HL-60 (cell line): ENCODE data around the gene FCN1.

ENCODE experiments used
- DNase-seq, 2 experiments: peaks; one replicate each; pipeline ENCODE4 v3.0.0-alpha.2; 2010 to 2020; ENCODE audit warnings: low read depth in 1 of 2, low spot score in 1 of 2
- H3K27ac ChIP-seq: fragments of 250-450 bp; sonication (Bioruptor Pico); replicated peaks from 2 replicates; pipeline ENCODE4 v1.5.1; 2020; ENCODE audit warnings: mild to moderate bottlenecking, moderate library complexity
- H3K27me3 ChIP-seq: fragments of 250-450 bp; sonication (Bioruptor Pico); 2 replicates; pipeline ENCODE4 v1.5.1; 2021; ENCODE audit warnings: mild to moderate bottlenecking, moderate library complexity; ENCODE audit not compliant: insufficient read depth, poor library complexity, severe bottlenecking
- H3K4me3 ChIP-seq: replicated peaks from 2 replicates; pipeline ENCODE4 v1.5.1; 2011; ENCODE audit warnings: mild to moderate bottlenecking, control low read depth, low read length; ENCODE audit not compliant: insufficient read depth
- GABPA ChIP-seq: IDR thresholded peaks from 2 replicates; pipeline ENCODE4 v1.6.1; 2012; ENCODE audit warnings: low read depth
- POLR2AphosphoS5 ChIP-seq: IDR thresholded peaks from 2 replicates; pipeline ENCODE4 v1.6.1; 2012; ENCODE audit warnings: low read depth
- SPI1 ChIP-seq: IDR thresholded peaks from 2 replicates; pipeline ENCODE4 v1.6.1; 2012; ENCODE audit warnings: low read depth, mild to moderate bottlenecking, borderline replicate concordance
- TF ChIP-seq, protein P1 (sequence below): IDR thresholded peaks from one replicate; pipeline ENCODE4 v1.5.1; 2011; ENCODE audit warnings: low read length, control low read depth, inconsistent platforms; ENCODE audit not compliant: insufficient read depth
- TF ChIP-seq, protein P2 (sequence below): IDR thresholded peaks from 2 replicates; pipeline ENCODE4 v1.6.1; 2012; ENCODE audit warnings: low read depth; ENCODE audit not compliant: insufficient replicate concordance

The FCN1 gene

DNA sequence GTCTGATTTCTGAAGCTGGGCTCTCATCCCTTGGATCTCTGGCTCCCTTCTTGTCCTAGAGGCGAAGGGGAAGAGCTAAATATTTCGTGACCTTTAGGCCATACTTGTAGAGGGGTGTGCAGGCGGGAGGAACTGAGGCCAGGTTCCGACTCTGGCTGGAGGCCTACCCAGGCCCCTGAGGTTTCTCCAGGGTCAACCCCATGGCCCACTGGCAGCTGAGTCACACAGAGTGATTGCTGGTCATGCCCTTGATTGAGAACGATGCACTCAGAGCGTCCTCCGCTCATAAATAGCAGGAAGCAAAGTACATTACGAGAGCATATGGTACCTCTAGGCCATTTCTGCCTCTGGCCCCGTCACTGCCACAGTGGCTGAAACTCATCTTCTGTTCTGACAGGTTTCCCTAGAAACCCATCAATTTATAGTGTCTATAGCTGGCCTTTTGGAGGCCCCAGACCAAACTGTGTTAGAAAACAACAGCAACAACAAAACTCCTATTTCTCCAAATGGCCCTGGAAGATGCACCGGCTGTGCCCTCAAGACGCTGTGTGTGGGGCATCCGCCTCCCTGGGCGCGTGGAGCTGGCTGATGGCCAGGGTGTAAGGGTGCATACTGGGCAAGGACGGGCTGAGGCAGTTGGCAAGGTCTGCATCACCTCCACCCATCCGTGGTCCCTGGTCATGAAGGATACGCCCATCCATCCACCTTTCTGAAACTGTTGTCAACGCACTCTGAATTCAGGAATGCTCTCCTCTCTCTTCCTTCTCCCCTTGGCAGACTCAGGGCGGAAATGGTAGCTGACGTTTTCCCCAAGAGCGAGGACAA is 32.9 kb upstream of the FCN1 start:
- no peak for DNase-seq
- Histone ChIP-seq H3K27me3 (no peaks in the 10 kb centered on the region), H3K4me3 (no peak overlapping the region), H3K27ac (no peak overlapping the region)
- TF ChIP-seq, protein P1, sequence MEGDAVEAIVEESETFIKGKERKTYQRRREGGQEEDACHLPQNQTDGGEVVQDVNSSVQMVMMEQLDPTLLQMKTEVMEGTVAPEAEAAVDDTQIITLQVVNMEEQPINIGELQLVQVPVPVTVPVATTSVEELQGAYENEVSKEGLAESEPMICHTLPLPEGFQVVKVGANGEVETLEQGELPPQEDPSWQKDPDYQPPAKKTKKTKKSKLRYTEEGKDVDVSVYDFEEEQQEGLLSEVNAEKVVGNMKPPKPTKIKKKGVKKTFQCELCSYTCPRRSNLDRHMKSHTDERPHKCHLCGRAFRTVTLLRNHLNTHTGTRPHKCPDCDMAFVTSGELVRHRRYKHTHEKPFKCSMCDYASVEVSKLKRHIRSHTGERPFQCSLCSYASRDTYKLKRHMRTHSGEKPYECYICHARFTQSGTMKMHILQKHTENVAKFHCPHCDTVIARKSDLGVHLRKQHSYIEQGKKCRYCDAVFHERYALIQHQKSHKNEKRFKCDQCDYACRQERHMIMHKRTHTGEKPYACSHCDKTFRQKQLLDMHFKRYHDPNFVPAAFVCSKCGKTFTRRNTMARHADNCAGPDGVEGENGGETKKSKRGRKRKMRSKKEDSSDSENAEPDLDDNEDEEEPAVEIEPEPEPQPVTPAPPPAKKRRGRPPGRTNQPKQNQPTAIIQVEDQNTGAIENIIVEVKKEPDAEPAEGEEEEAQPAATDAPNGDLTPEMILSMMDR, result no peak
- TF ChIP-seq, protein P2, sequence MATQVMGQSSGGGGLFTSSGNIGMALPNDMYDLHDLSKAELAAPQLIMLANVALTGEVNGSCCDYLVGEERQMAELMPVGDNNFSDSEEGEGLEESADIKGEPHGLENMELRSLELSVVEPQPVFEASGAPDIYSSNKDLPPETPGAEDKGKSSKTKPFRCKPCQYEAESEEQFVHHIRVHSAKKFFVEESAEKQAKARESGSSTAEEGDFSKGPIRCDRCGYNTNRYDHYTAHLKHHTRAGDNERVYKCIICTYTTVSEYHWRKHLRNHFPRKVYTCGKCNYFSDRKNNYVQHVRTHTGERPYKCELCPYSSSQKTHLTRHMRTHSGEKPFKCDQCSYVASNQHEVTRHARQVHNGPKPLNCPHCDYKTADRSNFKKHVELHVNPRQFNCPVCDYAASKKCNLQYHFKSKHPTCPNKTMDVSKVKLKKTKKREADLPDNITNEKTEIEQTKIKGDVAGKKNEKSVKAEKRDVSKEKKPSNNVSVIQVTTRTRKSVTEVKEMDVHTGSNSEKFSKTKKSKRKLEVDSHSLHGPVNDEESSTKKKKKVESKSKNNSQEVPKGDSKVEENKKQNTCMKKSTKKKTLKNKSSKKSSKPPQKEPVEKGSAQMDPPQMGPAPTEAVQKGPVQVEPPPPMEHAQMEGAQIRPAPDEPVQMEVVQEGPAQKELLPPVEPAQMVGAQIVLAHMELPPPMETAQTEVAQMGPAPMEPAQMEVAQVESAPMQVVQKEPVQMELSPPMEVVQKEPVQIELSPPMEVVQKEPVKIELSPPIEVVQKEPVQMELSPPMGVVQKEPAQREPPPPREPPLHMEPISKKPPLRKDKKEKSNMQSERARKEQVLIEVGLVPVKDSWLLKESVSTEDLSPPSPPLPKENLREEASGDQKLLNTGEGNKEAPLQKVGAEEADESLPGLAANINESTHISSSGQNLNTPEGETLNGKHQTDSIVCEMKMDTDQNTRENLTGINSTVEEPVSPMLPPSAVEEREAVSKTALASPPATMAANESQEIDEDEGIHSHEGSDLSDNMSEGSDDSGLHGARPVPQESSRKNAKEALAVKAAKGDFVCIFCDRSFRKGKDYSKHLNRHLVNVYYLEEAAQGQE, result no peak
- no peak for TF ChIP-seq SPI1
- TF ChIP-seq POLR2AphosphoS5, result no peak
- no peak for TF ChIP-seq GABPA

DNA sequence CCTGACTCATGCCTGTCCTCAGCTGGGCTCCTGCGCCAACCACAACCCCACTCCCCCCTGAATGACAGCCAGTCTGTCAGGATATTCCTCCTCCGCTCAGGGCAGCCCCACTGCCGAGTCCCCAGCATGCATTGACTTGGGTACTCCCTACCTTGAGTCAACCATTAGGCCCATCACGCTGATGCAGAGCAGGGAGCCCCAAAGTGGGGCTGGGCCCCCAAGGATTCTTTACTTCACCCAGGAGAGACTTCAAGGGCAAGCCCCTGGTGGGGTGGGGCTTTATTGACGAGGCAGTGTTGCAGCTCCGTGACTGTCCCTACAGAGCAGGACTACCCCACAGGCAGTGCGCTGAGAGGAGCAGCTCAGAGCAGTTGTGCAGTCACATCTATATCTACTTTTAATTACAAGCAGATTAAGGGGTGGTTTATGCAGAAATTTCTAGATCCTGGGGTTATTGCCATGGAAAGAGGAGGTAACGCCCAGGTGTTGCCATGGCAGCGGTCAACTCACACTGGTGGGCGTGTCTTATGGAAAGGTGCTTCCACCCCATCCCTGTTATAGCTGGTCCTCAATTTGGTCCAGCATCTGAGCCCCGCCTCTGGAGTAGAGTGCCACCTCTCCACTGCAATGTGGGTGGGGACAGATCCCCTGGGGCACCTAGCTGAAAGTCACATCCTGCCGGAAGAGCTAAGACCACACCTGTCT is 32.1 kb upstream of the FCN1 start:
- Histone ChIP-seq H3K4me3 (no peak overlapping the region), H3K27me3 (no peaks in the 10 kb centered on the region), H3K27ac (no peak overlapping the region)
- DNase-seq, result no peak
- TF ChIP-seq POLR2AphosphoS5, result no peak
- no peak for TF ChIP-seq GABPA
- no peak for TF ChIP-seq SPI1
- TF ChIP-seq, protein P1, result no peak
- TF ChIP-seq, protein P2, result no peak

DNA sequence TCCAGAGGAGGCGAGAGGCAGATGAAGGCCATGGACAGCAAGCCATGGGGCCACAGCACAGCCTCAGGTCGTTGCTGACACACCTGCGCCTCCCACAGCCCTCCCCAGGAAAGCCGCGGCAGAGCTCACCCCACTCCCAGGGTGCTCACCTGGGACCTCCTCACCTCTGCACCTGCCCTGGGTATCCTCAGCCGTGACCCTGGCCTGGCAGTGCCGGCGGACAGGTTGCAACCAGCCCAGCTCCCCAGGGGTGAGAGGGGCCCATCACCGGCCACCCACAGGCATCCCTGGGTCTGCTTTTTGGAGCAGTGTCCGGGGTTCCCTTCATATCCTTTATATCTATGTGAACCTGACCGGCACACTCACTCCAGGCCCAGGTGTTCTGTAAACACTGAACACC is 30.4 kb upstream of the FCN1 start:
- TF ChIP-seq POLR2AphosphoS5 (no peak), SPI1 (no peak), GABPA (no peak)
- TF ChIP-seq, protein P2, result no peak
- TF ChIP-seq, protein P1, result no peak
- Histone ChIP-seq H3K27me3 (no peaks in the 10 kb centered on the region), H3K27ac (no peak overlapping the region), H3K4me3 (no peak overlapping the region)
- no peak for DNase-seq
